Measurements from ENCODE around the gene ASS1. TPM values are rescaled to one million over a fixed set of nuclear protein-coding genes. Genes with fewer than 3 reads are reported as not detected.

Gene ASS1
- total and polyA plus RNA-seq, 2 of the 13 experiments (the other 11 are each of a cell fraction or from before 2014, with no cell fraction given): 77.6 to 122 TPM

DNA sequence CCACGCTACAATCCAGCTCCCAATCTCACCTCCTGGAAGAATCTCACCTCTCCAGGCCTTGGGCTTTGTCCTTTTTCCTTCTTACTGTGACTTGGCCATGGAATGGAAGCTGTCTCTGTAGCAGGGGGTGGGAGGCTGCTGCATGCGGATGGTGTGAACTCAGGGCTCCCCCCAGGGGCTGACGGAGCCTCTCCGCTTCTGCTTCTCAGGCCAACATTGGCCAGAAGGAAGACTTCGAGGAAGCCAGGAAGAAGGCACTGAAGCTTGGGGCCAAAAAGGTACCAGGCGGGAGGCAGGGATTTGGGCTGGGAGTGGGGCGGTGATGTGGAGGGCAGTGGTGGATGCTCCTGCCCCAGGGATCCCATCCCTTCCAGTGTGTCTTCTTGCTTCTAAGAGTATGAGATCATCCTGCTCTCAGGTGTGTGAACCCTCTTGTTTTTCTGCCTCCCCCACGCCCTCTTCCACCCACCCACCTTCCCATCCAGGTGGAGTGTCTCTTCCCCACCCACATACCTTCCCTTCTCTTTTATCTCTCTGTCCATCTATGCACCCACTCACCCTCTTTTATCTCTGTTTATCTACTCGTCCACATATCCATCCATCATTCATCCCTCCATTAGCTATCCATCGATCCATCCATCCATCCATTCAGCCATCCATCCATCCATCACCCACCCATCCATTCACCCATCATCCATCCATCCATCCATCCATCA lies 9.5 kb downstream of the ASS1 start:
- no peak overlapping the region for H3K27ac ChIP-seq (ENCODE audit: extremely low read length, insufficient read depth, low read length)
- CTCF ChIA-PET (ENCODE audit: low intra/inter-chr PET ratio, low total read pairs): no interaction called here
- H4K20me1 ChIP-seq (ENCODE audit: insufficient read depth, low read length): peaks cover 14% of the 10 kb centered on the region; the same call in 1 of the 2 replicates
- POLR2A ChIA-PET: interaction anchor here (1.0 to 1.9 kb wide), 3 partner anchors 45 to 228 kb away, joined by 3 to 5 read pairs (median 3); no protein-coding TSS in a partner anchor
- no peak for ATAC-seq
- peaks cover 59% of the 10 kb centered on the region for H3K4me1 ChIP-seq (ENCODE audit: insufficient read depth, low read length)
- H3K9me3 ChIP-seq (ENCODE audit: low read length): no peaks in the 10 kb centered on the region
- H3K4me2 ChIP-seq (ENCODE audit: low read depth, low read length): no peak overlapping the region
- intact Hi-C loops (cut with micrococcal nuclease; ENCODE audit: unreplicated experiment): loop anchor here (5.0 to 10.0 kb wide), 2 partner anchors 151 to 388 kb away; no protein-coding TSS in a partner anchor
- in situ Hi-C loops (cut with HindIII; ENCODE audit: extremely low pct_ligation_motif_present, low pct_unique_long_range_greater_than_20kb): loop anchor here (5.0 kb wide), 1 partner anchor 228 kb away; no protein-coding TSS in a partner anchor
- no peak overlapping the region for H3K4me3 ChIP-seq (replicated peaks in 1 of 3; ENCODE audit: insufficient read depth in 1 of 3, low read depth in 2 of 3, low read length in 3 of 3)
- H3K9ac ChIP-seq (ENCODE audit: insufficient read depth, low read depth, low read length): no peak overlapping the region
- no peak for DNase-seq (ENCODE audit: low spot score)
- WGBS (ENCODE audit: low lambda C conversion rate): 98% methylated on average over 10 of the region's 10 CpGs
- TF ChIP-seq TBL1XR1 (IDR thresholded peaks at IDR 0.05; ENCODE audit: borderline replicate concordance, low read length, partially characterized antibody) (no peak), ZNF784 (CRISPR knock-in tag; IDR thresholded peaks at IDR 0.05; ENCODE audit: borderline replicate concordance) (no peak), ZNF792 (CRISPR knock-in tag; IDR thresholded peaks at IDR 0.05) (no peak), DMTF1 (CRISPR knock-in tag; IDR thresholded peaks at IDR 0.05) (no peak), THYN1 (CRISPR knock-in tag; IDR thresholded peaks at IDR 0.05; ENCODE audit: borderline replicate concordance, low read depth) (no peak), ZSCAN20 (CRISPR knock-in tag; IDR thresholded peaks at IDR 0.05; ENCODE audit: borderline replicate concordance) (no peak), RELA (CRISPR knock-in tag; IDR thresholded peaks at IDR 0.05) (no peak), ZNF619 (CRISPR knock-in tag; IDR thresholded peaks at IDR 0.05) (no peak)
- TF ChIP-seq, protein P1, sequence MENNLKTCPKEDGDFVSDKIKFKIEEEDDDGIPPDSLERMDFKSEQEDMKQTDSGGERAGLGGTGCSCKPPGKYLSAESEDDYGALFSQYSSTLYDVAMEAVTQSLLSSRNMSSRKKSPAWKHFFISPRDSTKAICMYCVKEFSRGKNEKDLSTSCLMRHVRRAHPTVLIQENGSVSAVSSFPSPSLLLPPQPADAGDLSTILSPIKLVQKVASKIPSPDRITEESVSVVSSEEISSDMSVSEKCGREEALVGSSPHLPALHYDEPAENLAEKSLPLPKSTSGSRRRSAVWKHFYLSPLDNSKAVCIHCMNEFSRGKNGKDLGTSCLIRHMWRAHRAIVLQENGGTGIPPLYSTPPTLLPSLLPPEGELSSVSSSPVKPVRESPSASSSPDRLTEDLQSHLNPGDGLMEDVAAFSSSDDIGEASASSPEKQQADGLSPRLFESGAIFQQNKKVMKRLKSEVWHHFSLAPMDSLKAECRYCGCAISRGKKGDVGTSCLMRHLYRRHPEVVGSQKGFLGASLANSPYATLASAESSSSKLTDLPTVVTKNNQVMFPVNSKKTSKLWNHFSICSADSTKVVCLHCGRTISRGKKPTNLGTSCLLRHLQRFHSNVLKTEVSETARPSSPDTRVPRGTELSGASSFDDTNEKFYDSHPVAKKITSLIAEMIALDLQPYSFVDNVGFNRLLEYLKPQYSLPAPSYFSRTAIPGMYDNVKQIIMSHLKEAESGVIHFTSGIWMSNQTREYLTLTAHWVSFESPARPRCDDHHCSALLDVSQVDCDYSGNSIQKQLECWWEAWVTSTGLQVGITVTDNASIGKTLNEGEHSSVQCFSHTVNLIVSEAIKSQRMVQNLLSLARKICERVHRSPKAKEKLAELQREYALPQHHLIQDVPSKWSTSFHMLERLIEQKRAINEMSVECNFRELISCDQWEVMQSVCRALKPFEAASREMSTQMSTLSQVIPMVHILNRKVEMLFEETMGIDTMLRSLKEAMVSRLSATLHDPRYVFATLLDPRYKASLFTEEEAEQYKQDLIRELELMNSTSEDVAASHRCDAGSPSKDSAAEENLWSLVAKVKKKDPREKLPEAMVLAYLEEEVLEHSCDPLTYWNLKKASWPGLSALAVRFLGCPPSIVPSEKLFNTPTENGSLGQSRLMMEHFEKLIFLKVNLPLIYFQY (CRISPR knock-in tag; IDR thresholded peaks at IDR 0.05; ENCODE audit: borderline replicate concordance): no peak
- H3K79me2 ChIP-seq (ENCODE audit: insufficient read depth, low read length): no peaks in the 10 kb centered on the region
- no peak for FAIRE-seq
- BruUV-seq (replicated peaks): no TSS peak
- no peak overlapping the region for H2AFZ ChIP-seq (ENCODE audit: low read length)
- no peaks in the 10 kb centered on the region for H3K36me3 ChIP-seq (replicated peaks in 1 of 2; ENCODE audit: control insufficient read depth in 1 of 2, insufficient read depth in 2 of 2, low read length in 2 of 2)
- no peaks in the 10 kb centered on the region; a peak in 1 of 5 replicates for H3K27me3 ChIP-seq (ENCODE audit: control insufficient read depth in 1 of 2, insufficient read depth in 2 of 2, low read length in 2 of 2)

Measured in HepG2 (cell line).